ENCODE data around the gene PIK3IP1.

Gene PIK3IP1

DNA sequence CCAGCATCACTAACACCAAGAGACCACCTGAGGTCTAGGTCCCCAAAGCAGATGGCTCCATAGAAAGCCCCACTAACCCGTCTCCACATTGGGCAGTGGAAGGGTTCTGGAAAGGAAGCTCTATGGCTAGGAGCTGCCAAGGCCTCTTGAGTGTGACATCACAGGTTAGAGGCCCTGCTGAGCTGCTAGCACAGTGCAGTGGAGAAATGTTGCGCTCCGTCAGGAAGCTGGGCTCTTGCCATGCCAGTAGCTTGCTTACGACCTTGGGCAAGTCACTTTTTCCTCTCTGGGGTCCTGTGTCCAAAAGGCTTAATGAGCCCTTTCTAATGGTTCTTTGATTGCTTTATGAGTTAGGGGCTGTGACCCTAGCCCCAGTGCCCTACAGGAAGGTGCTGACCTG, 10.6 kb downstream of the PIK3IP1 start:
- DNase-seq (ENCODE audit: extremely low spot score, insufficient read length, low read depth): no peak
- FAIRE-seq: no peak

- FAIRE-seq: no peak
These were observed 12.3 kb downstream of the PIK3IP1 start for GRCh38 chr22:31279821-31280505.

DNA sequence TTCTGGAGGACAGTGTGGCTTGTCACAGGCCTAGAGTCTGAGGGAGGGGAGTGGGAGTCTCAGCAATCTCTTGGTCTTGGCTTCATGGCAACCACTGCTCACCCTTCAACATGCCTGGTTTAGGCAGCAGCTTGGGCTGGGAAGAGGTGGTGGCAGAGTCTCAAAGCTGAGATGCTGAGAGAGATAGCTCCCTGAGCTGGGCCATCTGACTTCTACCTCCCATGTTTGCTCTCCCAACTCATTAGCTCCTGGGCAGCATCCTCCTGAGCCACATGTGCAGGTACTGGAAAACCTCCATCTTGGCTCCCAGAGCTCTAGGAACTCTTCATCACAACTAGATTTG, 13.0 kb downstream of the PIK3IP1 start:
- no peak for DNase-seq (ENCODE audit: extremely low spot score, insufficient read length, low read depth)

More at GRCh38 chr22:31279821-31280505, 12.3 kb downstream of the PIK3IP1 start:
- no peak for DNase-seq (ENCODE audit: extremely low spot score, insufficient read length, low read depth)

DNA sequence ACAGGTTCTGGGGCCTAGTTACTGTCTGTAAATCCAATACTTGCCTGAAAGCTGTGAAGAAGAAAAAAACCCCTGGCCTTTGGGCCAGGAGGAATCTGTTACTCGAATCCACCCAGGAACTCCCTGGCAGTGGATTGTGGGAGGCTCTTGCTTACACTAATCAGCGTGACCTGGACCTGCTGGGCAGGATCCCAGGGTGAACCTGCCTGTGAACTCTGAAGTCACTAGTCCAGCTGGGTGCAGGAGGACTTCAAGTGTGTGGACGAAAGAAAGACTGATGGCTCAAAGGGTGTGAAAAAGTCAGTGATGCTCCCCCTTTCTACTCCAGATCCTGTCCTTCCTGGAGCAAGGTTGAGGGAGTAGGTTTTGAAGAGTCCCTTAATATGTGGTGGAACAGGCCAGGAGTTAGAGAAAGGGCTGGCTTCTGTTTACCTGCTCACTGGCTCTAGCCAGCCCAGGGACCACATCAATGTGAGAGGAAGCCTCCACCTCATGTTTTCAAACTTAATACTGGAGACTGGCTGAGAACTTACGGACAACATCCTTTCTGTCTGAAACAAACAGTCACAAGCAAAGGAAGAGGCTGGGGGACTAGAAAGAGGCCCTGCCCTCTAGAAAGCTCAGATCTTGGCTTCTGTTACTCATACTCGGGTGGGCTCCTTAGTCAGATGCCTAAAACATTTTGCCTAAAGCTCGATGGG, 13.5 kb downstream of the PIK3IP1 start:
- FAIRE-seq (no peak), DNase-seq (ENCODE audit: extremely low spot score, insufficient read length, low read depth) (no peak)

More for the DNA sequence above, 13.0 kb downstream of the PIK3IP1 start:
- FAIRE-seq: no peak

GRCh38 chr22:31278151-31278621, 14.1 kb downstream of the PIK3IP1 start:
- DNase-seq (ENCODE audit: extremely low spot score, insufficient read length, low read depth) (no peak), FAIRE-seq (no peak)

DNA sequence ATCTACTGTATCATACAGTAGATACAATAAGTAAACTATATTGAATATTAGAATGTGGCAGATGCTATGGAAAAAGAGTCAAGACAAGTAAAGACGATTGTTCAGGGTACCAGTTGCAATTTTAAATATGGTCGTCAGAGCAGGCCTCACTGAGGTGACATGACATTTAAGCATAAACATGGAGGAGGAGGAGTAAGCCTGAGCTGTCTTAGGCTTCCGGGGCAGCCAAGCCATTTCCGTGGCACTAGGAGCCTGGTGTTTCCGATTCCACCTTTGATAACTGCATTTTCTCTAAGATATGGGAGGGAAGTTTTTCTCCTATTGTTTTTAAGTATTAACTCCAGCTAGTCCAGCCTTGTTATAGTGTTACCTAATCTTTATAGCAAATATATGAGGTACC, 14.5 kb downstream of the PIK3IP1 start:
- no peak for DNase-seq (ENCODE audit: extremely low spot score, insufficient read length, low read depth)

GRCh38 chr22:31276426-31277167, 15.7 kb downstream of the PIK3IP1 start:
- FAIRE-seq: no peak

More for the DNA sequence above, 14.5 kb downstream of the PIK3IP1 start:
- no peak for FAIRE-seq

DNA sequence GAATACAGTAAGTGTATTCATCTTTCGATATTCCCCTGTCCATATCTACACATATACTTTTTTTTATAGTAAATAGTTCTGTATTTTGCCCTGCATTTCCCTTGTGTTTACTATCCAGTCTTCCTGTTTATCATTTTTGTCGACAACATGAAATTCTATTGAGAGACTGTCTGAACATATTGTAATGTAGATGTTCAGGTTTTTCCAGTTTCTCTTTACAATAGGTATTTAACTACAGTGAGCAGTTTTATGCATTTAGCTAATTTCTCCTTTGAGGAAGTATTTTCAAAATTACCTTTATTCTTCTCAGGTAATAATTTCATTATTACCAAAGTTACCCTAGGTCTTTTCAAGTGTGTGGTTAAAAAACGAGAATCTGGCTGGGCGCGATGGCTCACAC, 16.7 kb downstream of the PIK3IP1 start:
- FAIRE-seq (no peak), DNase-seq (ENCODE audit: extremely low spot score, insufficient read length, low read depth) (no peak)

More at GRCh38 chr22:31276426-31277167, 15.7 kb downstream of the PIK3IP1 start:
- DNase-seq (ENCODE audit: extremely low spot score, insufficient read length, low read depth): no peak

DNA sequence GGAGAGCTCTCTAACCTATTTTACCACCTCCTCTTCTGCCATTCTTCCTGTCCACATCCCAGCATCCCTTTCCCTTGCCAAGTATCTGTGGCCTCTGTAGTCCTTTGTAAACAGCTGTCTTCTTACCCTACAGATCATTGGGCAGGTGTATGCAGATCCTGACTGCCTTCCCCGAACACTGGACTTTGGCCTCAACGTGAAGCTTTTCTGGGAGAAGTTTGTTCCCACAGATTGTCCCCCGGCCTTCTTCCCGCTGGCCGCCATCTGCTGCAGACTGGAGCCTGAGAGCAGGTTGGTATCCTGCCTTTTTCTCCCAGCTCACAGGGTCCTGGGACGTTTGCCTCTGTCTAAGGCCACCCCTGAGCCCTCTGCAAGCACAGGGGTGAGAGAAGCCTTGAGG, 17.3 kb downstream of the PIK3IP1 start:
- no peak for FAIRE-seq

GRCh38 chr22:31274017-31274416, 18.3 kb downstream of the PIK3IP1 start:
- FAIRE-seq (no peak), DNase-seq (ENCODE audit: extremely low spot score, insufficient read length, low read depth) (no peak)

More for the DNA sequence above, 17.3 kb downstream of the PIK3IP1 start:
- DNase-seq (ENCODE audit: extremely low spot score, insufficient read length, low read depth): no peak

DNA sequence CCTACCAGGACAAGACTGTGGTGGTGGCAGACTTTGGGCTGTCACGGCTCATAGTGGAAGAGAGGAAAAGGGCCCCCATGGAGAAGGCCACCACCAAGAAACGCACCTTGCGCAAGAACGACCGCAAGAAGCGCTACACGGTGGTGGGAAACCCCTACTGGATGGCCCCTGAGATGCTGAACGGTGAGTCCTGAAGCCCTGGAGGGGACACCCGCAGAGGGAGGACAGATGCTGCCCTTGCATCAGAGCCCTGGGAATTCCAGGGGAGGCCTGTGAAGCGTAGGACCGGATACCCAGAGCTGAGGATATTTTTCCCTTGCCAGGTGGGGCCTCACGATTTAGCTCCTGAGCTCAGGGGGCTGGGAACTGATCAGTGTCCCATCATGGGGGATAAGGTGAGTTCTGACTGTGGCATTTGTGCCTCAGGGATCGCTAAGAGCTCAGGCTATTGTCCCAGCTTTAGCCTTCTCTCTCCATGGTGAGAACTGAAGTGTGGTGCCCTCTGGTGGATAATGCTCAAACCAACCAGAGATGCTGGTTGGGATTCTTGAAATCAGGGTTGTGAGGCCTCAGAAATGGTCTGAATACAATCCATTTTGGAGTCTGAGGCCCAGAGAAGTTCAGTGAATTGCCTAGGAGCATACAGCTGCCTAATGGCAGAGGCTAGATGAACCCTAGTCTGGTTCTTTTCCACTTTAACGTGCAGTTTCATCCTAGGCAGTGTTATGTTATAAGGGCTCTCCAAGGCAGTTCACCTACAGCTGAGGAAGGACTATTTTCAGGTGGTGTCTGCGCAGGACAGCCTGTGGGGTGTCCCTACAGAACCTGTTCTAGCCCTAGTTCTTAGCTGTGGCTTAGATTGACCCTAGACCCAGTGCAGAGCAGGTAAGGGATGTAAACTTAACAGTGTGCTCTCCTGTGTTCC, 19.5 kb downstream of the PIK3IP1 start:
- FAIRE-seq: peak; percentile 84
- no peak for DNase-seq (ENCODE audit: extremely low spot score, insufficient read length, low read depth)

DNA sequence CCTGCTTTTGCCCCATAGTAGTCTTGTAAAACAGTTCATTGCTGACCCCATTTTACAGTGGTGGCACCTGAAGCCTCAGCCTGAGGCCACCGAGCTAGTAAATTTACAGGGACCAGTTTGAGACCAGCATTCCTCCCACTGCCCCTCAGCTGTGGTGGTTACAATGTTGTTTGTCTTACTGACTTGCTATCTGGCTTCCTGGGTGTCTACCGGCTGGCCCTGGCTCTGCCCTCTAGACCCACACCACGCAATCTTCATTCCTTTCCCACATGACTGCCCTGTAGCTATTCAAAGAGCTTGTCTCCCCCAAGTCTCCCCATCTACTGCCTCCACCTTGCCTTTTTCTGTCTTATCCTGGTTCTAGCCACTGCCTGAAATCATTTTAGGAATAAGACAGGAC, 20.8 kb downstream of the PIK3IP1 start:
- DNase-seq (ENCODE audit: extremely low spot score, insufficient read length, low read depth): no peak

DNA sequence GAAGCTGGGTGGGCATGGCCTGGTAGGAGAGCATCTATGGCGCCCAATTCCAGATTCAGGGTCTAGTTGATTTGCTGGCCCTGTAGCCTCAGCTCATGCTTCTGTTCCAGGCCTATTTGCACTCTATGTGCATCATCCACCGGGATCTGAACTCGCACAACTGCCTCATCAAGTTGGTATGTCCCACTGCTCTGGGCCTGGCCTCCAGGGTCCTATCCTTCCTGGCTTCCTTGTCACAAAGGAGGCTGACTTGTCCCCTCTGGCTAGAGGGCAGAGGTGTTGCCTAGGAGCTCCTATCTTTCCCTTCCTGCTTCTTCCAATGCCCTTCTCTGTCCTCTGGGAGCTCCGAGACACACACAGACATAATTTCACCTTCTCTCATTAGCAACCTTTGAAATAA, 21.3 kb downstream of the PIK3IP1 start:
- no peak for FAIRE-seq

More for the DNA sequence above, 20.8 kb downstream of the PIK3IP1 start:
- no peak for FAIRE-seq

GRCh38 chr22:31269892-31270579, 22.3 kb downstream of the PIK3IP1 start:
- FAIRE-seq: no peak
- DNase-seq (ENCODE audit: extremely low spot score, insufficient read length, low read depth): no peak

More for the DNA sequence above, 21.3 kb downstream of the PIK3IP1 start:
- DNase-seq (ENCODE audit: extremely low spot score, insufficient read length, low read depth): no peak

- DNase-seq (ENCODE audit: extremely low spot score, insufficient read length, low read depth): no peak
- FAIRE-seq: no peak
These were observed 24.0 kb downstream of the PIK3IP1 start for GRCh38 chr22:31268281-31268680.

GRCh38 chr22:31263896-31264640, 28.2 kb downstream of the PIK3IP1 start:
- DNase-seq (ENCODE audit: extremely low spot score, insufficient read length, low read depth) (no peak), FAIRE-seq (no peak)

- FAIRE-seq (no peak), DNase-seq (ENCODE audit: extremely low spot score, insufficient read length, low read depth) (no peak)
These were observed 29.8 kb downstream of the PIK3IP1 start for GRCh38 chr22:31262312-31263133.

DNA sequence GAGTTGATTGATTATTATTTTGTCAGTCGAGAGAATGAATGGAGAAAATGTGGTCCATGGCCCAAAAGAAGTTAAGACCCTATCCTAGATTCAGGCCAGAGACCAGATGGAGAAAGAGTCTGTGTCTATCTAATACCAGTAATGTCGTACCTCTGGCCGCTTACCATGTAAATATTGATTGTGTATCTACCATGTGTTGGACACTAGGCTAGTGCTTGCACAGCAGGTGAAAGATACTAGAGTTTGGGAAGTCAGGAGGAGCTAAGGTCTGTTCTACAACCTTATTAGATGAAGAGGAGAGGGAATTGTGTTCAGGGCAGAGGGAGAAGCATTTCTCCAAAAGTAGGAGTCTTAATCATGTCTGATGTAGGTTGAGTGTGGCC, 31.8 kb downstream of the PIK3IP1 start:
- no peak for FAIRE-seq
- DNase-seq (ENCODE audit: extremely low spot score, insufficient read length, low read depth): no peak
